Activated naive CD8-positive, alpha-beta T cell treated with anti-CD3 and anti-CD28 coated beads, Interleukin-2, amount 50 U/mL, for 24 hours (primary cell): ENCODE results near the gene TDP1.
A peak's percentile ranks its signal among the peaks of the same experiment; 100 is the strongest.

Source experiments
- ATAC-seq: fragments of 150-1000 bp; cut with Tn5 transposase; one replicate; pipeline ENCODE4 v1.10.0; 2021
- DNase-seq: peaks from one replicate; pipeline ENCODE4 v3.0.0; 2021
- H3K27ac Mint-ChIP-seq: one replicate; pipeline ENCODE4 v1.8.0; 2021; ENCODE audit warnings: mild to moderate bottlenecking, mixed read lengths
- H3K27me3 Mint-ChIP-seq: one replicate; pipeline ENCODE4 v1.8.0; 2021; ENCODE audit warnings: mixed read lengths
- H3K36me3 Mint-ChIP-seq: one replicate; pipeline ENCODE4 v1.8.0; 2021; ENCODE audit warnings: low read depth, mixed read lengths
- H3K4me1 Mint-ChIP-seq: one replicate; pipeline ENCODE4 v1.8.0; 2021; ENCODE audit warnings: mixed read lengths
- H3K4me3 Mint-ChIP-seq: one replicate; pipeline ENCODE4 v1.8.0; 2021; ENCODE audit warnings: mild to moderate bottlenecking, moderate library complexity, mixed read lengths
- H3K9me3 Mint-ChIP-seq: one replicate; pipeline ENCODE4 v1.8.0; 2021; ENCODE audit warnings: mixed read lengths

TDP1 gene

DNA sequence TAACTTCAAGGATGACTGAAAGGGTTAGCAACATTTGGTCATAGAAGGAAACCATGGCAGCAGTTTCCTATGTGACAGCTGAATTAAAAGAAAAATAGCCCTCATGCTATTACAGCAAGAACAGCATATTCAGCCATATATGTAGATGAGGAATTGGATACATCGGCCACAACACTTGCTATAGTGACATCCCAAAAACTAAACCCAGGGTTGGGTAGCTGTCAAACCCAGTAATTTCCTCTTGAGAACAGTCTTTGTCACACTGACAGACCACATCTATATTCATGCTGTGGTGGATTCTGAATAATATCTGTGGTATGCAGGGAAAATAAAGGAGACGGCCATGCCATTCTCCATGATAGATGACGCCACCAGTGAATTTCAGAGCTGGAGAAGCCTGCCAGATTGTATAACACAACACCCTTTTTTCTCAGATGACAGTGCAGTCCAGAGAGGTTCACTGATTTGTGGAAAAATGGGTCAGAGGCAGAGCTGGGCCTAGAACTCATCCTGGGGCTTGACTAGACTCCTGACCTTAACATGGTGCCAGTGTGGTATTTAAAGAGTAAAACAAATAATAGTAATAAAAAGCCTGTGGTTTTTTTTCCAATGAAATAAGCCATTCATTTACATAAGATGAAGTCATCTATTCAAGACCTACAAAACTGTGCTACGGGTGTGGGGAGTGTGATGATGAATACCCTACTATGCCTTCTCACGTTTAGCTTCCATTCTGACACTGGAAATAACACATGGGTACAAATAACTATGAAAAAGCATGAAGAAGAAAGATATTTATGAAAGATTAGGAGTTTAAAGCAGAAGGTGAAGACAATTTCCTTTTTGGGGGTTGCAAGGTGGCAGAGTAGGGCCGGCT lies 33.5 kb upstream of the TDP1 start:
- Mint-ChIP-seq H3K9me3 (no peaks in the 10 kb centered on the region), H3K4me1 (peaks cover 15% of the 10 kb centered on the region), H3K4me3 (no peak overlapping the region), H3K27me3 (no peaks in the 10 kb centered on the region), H3K36me3 (no peaks in the 10 kb centered on the region), H3K27ac (no peak overlapping the region)
- no peak for DNase-seq
- ATAC-seq, result peak; percentile 57

DNA sequence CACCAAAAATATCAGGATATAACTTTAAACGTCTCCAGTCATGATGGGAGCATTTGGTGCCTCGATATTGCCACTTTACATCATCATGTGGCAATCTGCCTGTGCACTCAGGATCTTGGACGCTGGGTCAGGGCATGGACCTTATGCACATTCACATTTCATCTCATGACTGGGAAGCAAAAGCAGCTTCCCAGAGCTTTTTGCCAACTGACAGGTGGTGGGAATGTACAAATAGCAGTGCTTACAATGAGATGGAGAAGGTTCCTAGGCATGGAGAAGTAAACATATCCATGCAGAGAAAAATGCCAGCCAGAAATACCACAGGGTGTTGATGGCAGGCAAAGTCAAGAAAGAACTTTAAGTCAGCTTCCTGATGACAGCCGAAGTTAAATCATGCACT lies 31.5 kb upstream of the TDP1 start:
- Mint-ChIP-seq H3K27me3 (no peaks in the 10 kb centered on the region), H3K9me3 (no peaks in the 10 kb centered on the region), H3K4me1 (peaks cover 15% of the 10 kb centered on the region), H3K36me3 (no peaks in the 10 kb centered on the region), H3K27ac (no peak overlapping the region), H3K4me3 (no peak overlapping the region)
- no peak for DNase-seq
- ATAC-seq, result no peak

DNA sequence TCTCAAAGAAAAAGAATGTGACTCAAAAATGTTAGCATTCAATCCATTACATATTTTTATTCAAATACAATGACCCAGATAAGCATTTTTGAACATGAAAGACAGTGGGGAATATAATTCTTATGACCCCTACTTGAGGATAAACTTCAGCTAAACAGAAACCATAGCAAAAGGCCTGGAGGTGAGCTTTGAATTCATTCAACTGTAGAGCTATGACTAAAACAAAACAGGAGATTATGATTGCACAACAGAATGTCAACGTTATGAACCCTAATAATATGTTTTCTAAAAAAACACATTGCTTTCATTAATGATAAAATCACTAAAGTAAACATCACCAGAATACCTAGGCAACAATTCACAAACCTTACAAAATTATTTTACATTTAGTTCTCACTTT lies 29.0 kb upstream of the TDP1 start:
- no peak for ATAC-seq
- Mint-ChIP-seq H3K4me1 (peaks cover 15% of the 10 kb centered on the region), H3K9me3 (no peaks in the 10 kb centered on the region), H3K4me3 (no peak overlapping the region), H3K27me3 (no peaks in the 10 kb centered on the region), H3K36me3 (peaks cover 7% of the 10 kb centered on the region), H3K27ac (no peak overlapping the region)
- no peak for DNase-seq

DNA sequence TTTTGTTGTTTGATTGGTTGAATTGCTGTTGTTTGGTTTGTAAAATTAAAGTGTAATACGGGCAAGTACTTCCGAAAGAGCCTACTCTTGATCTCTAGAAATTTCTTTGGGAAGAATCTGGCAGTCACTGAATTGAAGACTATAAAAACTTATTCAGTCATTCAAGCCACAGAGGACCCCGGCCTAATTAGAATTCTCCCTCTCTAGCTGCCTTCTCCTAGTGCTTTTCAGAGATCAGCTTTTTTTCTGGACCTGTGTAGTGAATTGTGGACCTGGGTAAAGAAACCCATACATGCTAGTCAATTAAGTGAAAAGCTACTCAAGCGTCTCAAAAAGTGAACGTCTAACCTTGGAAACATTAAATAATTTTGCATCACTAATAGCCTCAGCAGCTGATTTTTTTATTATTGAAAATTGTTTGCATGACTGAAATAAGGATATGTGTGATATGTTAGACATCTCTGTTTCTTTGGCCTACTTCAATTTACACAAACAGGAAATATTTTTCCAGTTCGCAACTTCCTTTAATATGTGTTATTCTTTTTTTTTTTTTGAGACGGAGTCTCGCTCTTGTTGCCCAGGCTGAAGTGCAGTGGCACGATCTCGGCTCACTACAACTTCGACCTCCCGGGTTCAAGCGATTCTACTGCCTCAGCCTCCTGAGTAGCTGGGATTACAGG lies 28.4 kb upstream of the TDP1 start:
- no peak overlapping the region for H3K27ac Mint-ChIP-seq
- no peak for ATAC-seq
- no peak overlapping the region for H3K4me3 Mint-ChIP-seq
- no peak for DNase-seq
- H3K27me3 Mint-ChIP-seq, result no peaks in the 10 kb centered on the region
- H3K9me3 Mint-ChIP-seq, result no peaks in the 10 kb centered on the region
- H3K4me1 Mint-ChIP-seq, result peaks cover 11% of the 10 kb centered on the region
- H3K36me3 Mint-ChIP-seq, result peaks cover 7% of the 10 kb centered on the region

DNA sequence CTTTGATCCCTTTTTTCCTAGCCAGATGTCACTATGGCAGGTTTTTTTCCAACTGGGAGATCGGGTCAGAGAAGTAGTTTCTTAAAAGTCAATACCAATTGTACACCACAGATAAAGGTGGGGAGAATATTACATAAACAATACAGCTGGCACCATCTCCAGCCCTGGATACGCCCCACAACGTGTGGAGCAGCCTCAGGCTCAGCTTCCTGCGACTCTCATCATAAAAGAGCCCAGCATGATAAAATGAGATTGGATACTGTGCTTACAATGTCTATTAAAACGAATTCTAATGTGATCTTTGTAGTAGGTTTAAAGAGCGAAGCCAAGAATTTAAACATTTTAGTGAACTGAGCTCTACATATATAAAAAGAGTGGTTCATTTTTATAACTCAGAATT lies 22.7 kb upstream of the TDP1 start:
- Mint-ChIP-seq H3K9me3 (no peaks in the 10 kb centered on the region), H3K36me3 (peaks cover 7% of the 10 kb centered on the region), H3K27ac (no peak overlapping the region), H3K4me1 (no peaks in the 10 kb centered on the region), H3K27me3 (no peaks in the 10 kb centered on the region), H3K4me3 (no peak overlapping the region)
- ATAC-seq, result no peak
- DNase-seq, result no peak

DNA sequence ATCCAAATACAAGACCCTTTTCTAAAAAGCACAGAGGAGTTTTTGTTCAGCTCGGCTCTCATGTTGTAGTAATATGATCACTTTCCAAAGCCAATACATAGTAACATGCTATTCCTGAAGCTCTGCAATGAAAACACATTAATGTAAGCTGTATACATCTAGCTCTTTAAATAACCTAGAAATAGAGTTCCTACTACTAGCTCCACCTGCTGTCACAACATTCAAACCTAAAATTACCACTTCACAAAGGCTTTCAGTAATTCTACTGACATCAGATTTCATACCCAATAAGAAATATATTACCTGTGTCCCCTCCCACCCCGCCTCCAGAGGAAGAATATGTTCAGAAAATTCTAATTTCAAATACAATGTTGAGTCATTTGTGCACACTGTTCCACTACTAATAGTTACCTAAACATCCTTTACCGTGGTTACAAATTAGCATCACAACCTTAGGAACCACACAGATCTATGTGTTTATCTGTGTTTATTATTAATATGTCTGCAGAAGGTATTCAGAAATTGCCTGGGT lies 19.0 kb upstream of the TDP1 start:
- H3K4me1 Mint-ChIP-seq, result peaks cover under 1% of the 10 kb centered on the region
- H3K9me3 Mint-ChIP-seq, result no peaks in the 10 kb centered on the region
- no peaks in the 10 kb centered on the region for H3K36me3 Mint-ChIP-seq
- H3K27me3 Mint-ChIP-seq, result no peaks in the 10 kb centered on the region
- no peak overlapping the region for H3K27ac Mint-ChIP-seq
- no peak overlapping the region for H3K4me3 Mint-ChIP-seq
- no peak for DNase-seq
- ATAC-seq, result no peak

DNA sequence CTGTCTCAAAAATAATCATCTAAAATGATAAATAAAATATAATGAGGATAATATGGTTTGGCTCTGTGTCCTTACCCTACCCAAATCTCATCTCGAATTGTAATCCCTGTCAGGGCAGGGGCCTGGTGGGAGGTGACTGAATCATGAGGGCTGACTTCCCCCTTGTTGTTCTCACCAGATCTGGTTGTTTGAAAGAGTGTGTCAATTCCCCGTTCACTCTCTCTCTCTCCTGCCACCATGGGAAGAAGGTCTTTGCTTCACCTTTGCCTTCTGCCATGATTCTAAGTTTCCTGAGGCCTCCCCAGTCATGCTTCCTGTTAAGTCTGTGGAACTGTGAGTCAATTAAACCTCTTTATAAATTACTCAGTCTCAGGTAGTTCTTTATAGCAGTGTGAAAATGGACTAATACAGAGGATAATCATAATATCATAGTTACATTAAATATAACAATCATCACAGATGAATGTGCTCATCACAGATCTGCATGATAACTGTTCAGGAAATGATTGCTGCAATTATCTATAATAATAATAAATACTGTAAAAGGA lies 13.8 kb upstream of the TDP1 start:
- no peaks in the 10 kb centered on the region for H3K27me3 Mint-ChIP-seq
- no peak for DNase-seq
- H3K4me1 Mint-ChIP-seq, result peaks cover 9% of the 10 kb centered on the region
- peak overlapping the region; percentile 25 for H3K27ac Mint-ChIP-seq
- H3K9me3 Mint-ChIP-seq, result no peaks in the 10 kb centered on the region
- peaks cover 4% of the 10 kb centered on the region for H3K36me3 Mint-ChIP-seq
- H3K4me3 Mint-ChIP-seq, result no peak overlapping the region
- ATAC-seq, result peak; percentile 57

DNA sequence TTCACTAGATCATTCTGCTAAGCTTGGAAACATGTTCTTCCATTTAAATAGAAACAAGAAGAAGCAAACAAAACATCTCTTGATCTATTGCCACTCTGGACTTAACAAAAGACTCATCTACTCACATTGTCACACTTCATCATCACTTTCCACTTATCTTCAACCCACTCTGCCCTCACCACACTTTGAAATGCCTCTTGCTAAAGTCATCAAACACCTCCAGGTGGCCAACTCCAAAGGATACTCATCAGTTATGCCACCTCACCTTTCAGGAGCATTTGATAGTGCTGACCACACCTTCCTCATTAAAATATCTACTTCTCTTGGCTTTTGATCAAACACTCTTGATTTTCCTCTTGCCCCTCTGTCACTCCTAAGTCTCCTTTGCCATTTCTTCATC lies 8.4 kb upstream of the TDP1 start:
- DNase-seq (no peak), ATAC-seq (peak; percentile 52)
- peaks cover 15% of the 10 kb centered on the region for H3K36me3 Mint-ChIP-seq
- H3K9me3 Mint-ChIP-seq, result no peaks in the 10 kb centered on the region
- no peak overlapping the region for H3K27ac Mint-ChIP-seq
- no peak overlapping the region for H3K4me3 Mint-ChIP-seq
- H3K4me1 Mint-ChIP-seq, result peaks cover 11% of the 10 kb centered on the region
- H3K27me3 Mint-ChIP-seq, result no peaks in the 10 kb centered on the region

DNA sequence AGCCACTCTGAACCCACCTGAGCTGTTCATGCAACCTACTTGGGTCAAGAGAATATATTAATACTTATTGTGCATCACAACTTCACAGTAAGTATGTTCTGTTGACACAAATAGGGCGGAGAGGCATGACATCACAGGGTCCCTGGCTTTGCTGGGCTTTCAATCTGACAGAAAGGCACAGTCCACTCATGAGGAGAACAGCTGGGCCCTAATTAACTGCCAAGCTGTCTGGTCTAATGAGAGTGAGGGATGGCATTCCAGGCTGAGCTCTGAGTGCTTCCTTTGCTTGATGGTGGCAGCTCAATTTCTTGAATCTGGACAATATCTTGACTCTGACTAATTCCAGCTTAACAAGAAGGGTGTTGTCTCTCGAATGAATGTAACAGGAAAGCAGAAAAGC lies 3.2 kb upstream of the TDP1 start:
- ATAC-seq (no peak), DNase-seq (no peak)
- Mint-ChIP-seq H3K4me1 (peaks cover 22% of the 10 kb centered on the region), H3K4me3 (no peak overlapping the region), H3K9me3 (no peaks in the 10 kb centered on the region), H3K27me3 (peaks cover 2% of the 10 kb centered on the region), H3K36me3 (peaks cover 23% of the 10 kb centered on the region), H3K27ac (no peak overlapping the region)

DNA sequence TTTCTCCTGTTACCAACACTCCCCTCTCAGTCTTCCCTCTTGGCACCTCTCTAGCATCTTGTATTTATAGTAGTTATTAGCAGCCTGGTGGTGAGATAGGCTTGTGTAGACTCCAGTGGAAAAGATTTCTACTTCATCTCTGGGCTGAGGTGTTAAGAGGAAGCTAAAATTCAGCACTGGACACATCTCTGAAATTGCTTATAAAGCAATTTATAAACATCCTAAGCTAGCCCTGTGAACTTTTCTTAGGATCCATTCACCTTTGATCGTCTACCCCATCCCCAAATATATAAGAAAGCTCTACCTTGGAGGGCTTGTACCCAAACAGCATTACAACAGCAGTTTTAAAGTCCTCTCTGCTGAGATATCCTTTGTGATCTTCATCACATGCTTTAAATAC lies 2.1 kb upstream of the TDP1 start:
- Mint-ChIP-seq H3K27ac (peak overlapping the region; percentile 93), H3K4me3 (peak overlapping the region; percentile 97), H3K9me3 (no peaks in the 10 kb centered on the region), H3K4me1 (peaks cover 31% of the 10 kb centered on the region), H3K36me3 (peaks cover 30% of the 10 kb centered on the region), H3K27me3 (peaks cover 2% of the 10 kb centered on the region)
- DNase-seq (no peak), ATAC-seq (no peak)

DNA sequence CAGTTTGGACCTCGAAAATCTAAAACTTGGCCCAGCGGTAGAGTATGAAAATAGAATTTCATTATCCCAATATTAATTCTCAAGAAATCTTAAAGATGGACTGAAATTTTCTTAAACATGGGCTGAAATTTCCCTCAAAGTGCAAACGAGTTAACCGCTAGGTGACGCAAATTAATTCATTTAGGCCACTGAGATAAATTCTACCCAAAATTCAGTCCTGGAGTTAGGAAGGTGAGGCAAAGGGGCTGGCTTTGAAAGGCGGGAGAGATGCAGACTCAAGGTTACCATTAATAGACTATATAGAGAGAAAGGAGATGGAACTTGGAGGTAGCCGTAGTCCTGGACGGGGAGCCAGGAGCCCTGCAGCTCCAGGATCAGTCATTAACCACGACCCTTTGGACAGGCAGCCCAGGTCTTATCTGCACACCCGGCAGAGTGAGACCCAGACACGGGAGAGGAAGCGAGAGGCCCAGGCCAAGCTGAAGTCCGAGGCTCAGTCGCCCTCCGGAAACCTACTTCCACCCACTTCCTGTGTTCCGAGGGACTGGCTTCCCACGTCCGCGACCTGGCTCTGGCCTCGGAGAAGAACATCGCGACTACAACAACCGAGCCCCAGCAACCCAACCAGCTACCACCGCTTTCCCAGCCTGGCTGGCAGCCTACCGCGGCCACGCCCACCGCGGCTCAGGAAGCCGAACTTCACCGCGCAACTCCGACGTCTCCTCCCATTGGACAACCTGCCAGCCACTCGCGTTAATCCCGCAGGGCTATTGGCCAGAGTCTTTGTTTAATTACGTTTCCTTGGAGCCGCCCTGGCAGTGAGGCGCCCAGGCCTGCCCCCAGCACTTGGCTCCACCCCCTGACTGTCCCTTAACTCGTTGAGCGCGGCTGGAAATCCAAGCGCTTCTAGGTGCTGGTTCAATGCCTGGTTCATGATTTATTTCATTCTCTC lies 1.4 kb upstream of the TDP1 start, which contains the start of gene EFCAB11:
Gene EFCAB11, minus strand, starts transcription at position 661 of the 952 bp plus-strand sequence. Its CDS starts 70 bp downstream, at position 591.
- H3K27me3 Mint-ChIP-seq, result peaks cover 2% of the 10 kb centered on the region
- no peaks in the 10 kb centered on the region for H3K9me3 Mint-ChIP-seq
- peaks cover 33% of the 10 kb centered on the region for H3K36me3 Mint-ChIP-seq
- peak within 1 kb of the TSS; percentile 97 for H3K4me3 Mint-ChIP-seq
- peak; percentile 83 for ATAC-seq
- H3K4me1 Mint-ChIP-seq, result peaks cover 39% of the 10 kb centered on the region
- DNase-seq, result peak; percentile 92
- H3K27ac Mint-ChIP-seq, result peak within 1 kb of the TSS; percentile 93

DNA sequence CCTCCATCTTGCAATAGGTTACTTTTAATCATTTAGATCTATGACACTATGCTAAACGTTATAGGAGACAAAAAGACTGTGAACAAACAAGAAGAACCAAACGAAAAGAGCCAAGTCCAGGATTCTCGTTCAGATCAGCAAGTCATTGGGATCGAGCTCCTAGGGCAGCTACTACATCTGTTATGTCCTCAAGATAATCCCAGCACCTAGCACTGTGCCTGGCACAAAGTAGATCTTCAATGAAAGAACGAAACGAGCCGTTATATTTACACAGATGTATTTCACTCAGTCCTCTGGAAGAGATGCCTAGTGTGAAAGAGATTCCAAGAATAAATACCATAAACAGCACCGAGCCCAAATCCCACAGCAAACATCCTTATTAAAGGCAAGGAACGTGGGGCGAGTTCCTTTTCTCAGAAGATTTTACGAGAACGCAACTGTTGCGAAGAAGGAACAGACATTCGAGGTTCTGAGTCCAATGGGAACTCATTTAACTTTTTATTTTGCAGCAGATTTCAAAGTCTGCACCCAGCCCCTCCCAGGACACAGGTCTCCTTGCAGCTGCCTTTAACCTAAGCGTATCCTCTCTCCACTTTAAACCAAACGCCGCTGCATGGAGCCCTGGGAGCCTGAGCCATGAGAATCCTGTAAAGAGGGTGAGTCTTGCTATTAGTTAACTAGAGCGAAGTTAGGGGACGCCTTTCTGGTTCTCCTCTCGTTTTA lies 544 bp upstream of the TDP1 start:
- Mint-ChIP-seq H3K9me3 (no peaks in the 10 kb centered on the region), H3K36me3 (peaks cover 34% of the 10 kb centered on the region), H3K27me3 (peaks cover 2% of the 10 kb centered on the region), H3K4me3 (peak overlapping the region; percentile 97), H3K27ac (peak overlapping the region; percentile 93), H3K4me1 (peaks cover 47% of the 10 kb centered on the region)
- ATAC-seq (no peak), DNase-seq (peak; percentile 7)

DNA sequence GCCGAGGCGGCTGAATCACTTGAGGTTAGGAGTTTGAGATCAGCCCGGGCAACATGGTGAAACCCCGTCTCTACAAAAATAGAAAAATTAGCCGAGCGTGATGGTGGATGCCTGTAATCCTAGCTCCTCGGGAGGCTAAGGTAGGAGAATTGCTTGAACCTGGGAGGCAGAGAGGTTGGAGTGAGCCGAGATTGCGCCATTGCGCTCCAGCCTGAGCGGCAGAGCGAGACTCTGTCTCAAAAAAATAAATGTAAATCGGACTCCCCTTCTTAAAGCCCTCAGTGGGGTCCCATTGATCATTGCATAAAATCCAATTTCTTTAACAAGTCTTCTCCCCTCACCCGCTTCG lies 908 bp downstream of the TDP1 start:
- DNase-seq (no peak), ATAC-seq (no peak)
- Mint-ChIP-seq H3K9me3 (peaks cover 5% of the 10 kb centered on the region), H3K36me3 (peaks cover 46% of the 10 kb centered on the region), H3K27ac (peak overlapping the region; percentile 97), H3K27me3 (peaks cover 2% of the 10 kb centered on the region), H3K4me3 (peak overlapping the region; percentile 97), H3K4me1 (peaks cover 62% of the 10 kb centered on the region)
